NCI-H510A (cell line): ENCODE results near the gene DAP.
"Not testable (repeated sequence)": the region's sequence is repeated elsewhere in the genome, so short reads cannot be mapped to it uniquely, and the experiment has no call there.

Experiments used
- DNase-seq: peaks from one replicate; lab custom pipeline; 2025; lab: John Stamatoyannopoulos, UW

The DAP gene

DNA sequence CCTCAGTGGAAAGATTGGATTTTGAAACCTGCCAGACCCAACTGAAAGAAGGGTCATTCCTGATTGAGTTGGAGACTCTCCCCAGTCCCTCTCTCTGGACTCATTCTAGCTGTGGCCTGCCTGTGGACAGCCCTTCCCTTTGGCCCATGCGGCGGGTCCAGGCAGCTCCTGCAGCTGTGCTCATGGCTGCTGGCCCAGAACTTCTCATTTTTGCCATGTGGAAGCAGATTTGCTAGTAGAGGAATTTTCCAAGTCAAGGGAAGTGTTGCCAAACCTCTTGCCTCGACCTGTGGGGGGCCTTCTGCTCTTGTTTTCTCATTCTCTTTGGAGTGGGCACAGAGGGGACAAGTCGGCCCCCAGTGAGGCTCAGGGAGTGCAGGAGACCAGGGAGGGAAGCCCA is 108.0 kb downstream of the DAP start:
- DNase-seq: no peak

DNA sequence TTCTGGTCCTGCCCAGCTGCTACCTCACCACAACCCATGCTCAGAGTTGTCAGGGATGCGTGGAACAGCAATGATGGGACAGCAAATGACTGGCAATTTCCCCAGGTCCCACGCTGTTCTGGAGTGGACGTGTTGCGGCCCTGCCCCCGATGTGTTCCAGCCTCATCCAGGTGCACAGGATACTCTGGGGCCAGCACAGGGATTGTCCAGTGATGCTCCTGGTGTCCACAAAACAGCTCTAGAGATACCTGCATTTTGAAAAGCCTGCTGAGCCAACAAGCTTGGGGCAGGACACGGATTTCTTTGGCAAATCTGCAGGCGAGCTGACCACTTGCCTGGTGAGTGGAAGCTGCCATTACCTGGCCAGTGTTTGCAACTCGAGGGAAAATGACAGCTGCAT is 108.4 kb downstream of the DAP start:
- no peak for DNase-seq

DNA sequence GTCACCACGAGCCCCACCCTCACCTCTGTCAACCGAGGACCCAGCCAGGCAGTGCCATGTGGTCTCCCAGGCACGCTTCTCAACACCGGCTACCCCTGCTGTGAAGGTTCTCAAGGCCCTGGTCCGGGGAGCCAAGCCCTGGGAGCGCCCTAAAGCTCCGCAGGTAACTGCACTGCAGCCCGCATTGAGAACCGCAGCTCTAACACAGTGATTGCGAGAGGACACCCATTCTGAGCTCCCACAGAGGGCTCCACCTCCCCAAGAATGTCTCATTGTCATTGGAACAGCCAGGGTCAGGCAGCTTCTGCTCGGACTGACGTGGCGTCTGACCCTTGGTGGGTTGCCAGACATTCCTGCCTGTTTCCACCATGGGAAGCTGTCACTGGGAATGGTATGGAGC is 108.9 kb downstream of the DAP start:
- DNase-seq: no peak

DNA sequence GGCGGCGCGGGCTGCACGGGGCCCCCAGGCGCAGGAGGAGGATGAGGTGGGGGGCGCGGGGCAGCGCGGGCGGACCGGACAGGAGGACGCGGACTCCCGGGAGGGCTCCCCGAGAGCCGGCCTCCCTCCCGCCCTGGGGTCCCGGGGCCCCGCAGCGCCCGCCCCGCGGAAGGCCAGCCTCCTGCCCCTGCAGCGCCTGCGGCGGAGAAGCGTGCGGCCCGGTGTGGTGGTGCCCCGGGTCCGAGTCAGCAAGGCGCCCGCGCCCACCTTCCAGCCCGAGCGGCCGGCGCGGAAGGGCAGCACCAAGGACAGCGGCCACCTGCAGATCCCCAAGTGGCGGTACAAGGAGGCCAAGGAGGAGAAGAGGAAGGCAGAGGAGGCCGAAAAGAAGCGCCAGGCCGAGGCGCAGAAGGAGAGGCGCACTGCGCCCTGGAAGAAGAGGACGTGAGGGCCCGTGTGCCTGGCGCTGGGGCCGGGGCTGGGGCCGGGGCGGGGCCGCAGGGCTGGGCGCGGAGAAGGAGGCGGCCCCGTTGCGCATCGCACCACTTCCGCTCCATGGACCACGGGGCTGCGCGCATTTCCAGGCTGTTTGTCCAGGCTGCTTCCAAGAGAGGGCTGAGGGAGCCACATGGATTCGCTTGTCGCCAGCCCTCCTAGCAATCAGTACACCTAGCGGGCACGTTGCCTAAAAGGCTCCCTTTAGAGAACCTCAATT is 111.2 kb downstream of the DAP start:
- no peak for DNase-seq

DNA sequence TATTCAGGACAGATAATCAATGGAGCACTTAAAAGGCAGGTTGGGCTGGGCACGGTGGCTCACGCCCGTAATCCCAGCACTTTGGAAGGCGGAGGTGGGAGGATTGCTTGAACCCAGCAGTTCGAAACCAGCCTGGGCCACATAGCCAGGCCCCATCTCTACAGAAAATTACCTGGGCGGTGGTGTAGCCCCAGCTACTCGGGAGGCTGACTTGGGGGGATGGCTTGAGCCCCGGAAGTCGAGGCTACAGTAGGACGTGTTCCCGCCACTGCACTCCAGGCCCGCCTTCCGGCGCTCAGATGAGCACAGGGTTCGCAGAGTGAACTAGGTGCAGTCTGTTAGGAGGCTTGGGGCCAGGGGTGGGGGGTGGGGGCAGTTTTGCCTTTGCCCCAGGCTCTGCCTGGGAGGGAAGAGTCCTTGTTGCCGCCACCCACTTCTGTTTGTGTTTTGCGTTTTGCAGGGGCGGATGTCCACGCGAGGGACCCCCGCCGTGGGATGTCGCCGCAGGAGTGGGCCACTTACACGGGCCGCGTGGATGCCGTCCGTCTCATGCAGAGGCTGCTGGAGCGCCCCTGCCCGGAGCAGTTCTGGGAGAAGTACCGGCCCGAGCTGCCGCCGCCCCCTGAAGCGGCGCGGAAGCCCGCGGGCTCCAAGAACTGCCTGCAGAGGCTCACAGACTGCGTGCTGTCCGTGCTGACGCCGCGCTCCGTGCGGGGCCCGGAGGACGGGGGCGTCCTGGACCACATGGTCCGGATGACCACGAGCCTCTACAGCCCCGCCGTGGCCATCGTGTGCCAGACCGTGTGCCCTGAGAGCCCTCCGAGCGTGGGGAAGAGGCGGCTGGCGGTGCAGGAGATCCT is 112.0 kb downstream of the DAP start:
- no peak for DNase-seq

DNA sequence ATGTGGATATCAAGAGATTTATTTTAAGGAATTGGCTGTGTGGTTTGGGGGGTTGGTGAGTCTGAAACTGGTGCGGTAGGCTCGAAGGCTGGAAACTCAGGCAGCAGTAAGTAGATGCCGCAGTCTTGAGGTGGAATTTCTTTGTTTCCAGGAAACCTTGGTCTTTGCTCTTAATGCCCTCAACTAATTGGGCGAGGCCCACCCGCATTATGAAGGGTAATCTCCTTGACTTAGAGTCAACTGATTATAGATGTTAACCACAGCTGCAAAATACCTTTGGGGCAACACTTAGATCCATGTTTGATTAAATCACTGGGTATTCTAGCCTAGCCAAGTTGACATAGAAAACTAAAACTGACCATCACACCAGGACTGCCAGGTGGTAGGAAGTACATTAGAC is 113.4 kb downstream of the DAP start:
- DNase-seq: no peak

DNA sequence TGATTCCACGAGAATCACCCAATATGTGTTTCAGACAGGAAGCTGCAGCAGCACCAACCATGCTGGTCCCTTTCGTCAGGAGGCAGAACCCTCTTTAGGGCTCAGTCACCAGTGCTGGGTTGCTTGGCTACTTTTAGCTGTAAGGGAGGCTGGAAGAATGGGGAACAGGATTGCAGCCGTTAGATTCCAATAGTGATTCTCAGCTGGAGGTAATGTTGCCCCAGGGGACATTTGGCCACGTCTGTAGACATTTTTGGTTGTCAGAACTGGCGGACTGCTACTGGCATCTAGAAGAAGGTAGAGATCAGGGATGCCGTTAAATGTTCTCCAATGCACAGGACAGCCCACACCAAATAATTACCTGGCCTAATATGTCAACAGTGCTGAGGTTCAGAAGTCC is 115.4 kb downstream of the DAP start:
- DNase-seq: no peak

DNA sequence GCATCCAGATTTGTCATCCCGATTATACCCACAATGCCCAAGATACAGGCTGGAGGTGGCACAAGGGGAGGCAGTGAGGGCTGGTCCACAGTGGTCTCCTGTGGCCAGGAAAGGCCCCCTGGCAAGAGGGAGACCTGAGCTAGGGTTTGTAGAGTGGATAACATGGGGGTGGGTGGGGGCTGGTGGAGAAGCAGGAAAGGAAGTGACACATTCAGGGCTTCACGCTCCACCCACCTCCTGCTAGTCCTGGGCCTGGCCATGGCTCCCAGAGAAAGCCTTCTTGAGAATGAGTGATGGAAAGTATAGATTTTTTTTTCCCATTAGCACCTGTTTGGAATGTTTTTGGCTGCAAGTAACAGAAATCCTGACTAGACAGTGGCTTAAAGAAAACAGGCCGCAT is 115.9 kb downstream of the DAP start:
- no peak for DNase-seq

DNA sequence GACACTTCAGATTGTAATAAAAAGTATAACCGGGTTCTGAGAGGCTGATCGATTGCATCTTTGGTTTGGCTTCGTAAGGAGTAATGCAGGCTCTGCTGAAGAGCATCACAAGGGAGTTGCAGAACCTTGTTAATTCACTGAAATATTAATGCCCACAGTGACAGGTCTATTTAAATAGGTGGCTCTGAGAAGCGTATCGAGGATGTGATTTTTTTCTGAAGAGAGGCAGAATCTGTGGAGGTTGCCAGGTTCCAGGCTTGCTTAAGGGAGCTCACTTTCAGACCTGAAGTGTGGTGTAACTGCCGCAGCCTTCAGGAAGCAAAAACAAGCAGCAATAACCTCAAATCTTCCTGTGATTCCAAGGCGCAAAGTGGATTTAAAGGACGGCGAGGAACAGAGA is 116.8 kb downstream of the DAP start:
- DNase-seq: no peak

DNA sequence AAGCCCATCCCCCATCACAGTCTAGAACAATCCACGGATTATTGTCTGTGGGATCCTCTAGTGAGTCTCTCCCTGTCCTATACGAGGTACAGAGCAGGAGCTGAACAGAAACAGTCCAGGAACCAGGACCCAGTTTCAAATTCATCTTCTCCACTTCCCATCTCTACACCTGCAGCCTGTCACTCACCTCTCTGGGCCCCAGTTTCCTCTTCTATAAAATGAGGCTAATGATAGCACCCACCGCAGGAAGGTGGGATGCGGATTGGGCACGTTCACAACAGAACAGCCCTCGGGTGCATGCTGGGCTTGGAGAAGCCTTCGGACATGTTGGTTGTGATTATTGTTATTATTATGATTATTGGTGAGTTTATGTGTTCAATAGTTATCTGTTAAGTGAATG is 118.7 kb downstream of the DAP start:
- DNase-seq: no peak

DNA sequence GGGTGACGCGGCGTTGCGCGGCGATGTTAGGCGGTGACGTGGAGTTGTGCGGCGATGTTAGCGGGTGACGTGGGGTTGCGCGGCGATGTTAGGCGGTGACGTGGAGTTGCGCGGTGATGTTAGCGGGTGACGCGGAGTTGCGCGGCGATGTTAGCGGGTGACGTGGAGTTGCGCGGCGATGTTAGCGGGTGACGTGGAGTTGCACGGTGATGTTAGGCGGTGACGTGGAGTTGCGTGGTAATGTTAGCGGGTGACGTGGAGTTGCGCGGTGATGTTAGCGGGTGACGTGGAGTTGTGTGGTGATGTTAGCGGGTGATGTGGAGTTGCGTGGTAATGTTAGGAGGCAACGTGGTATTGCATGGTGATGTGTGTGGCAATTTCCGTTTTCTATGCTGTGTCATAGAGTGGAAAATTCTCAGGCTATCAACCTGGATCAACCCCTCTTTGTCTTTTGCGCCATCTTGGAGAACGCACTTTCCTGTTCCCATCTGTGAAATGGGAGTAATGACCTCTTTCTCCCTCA is 121.1 kb downstream of the DAP start:
- no peak for DNase-seq

DNA sequence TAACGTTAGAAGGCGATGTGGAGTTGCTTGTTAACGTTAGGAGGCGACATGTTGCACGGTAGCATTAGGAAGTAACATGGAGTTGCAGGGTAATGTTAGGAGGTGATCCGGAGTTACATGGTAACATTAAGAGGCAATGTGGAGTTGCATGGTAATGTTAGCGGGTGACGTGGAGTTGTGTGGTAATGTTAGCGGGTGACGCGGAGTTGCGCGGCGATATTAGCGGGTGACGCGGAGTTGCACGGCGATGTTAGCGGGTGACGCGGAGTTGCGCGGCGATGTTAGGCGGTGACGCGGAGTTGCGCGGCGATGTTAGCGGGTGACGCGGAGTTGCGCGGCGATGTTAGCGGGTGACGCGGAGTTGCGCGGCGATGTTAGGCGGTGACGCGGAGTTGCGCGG is 122.3 kb downstream of the DAP start:
- not testable (repeated sequence) for DNase-seq

DNA sequence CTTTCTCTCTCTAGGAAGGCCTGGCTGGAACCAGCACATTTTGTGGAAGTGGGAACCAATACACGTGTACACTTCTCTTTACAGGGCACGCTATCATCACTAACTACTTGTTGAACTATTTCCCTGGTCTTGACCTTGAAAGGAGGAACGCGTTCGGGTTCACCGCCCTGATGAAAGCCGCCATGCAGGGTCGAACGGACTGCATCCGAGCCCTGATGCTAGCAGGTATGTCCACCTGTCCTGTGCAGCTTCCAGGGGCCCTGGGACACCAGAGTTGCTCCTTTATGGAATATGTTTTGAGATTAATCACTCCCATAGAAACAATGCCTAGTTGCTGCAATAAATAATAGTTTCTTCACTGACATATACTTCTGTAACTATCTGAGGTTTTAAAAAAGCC is 123.1 kb downstream of the DAP start:
- no peak for DNase-seq

DNA sequence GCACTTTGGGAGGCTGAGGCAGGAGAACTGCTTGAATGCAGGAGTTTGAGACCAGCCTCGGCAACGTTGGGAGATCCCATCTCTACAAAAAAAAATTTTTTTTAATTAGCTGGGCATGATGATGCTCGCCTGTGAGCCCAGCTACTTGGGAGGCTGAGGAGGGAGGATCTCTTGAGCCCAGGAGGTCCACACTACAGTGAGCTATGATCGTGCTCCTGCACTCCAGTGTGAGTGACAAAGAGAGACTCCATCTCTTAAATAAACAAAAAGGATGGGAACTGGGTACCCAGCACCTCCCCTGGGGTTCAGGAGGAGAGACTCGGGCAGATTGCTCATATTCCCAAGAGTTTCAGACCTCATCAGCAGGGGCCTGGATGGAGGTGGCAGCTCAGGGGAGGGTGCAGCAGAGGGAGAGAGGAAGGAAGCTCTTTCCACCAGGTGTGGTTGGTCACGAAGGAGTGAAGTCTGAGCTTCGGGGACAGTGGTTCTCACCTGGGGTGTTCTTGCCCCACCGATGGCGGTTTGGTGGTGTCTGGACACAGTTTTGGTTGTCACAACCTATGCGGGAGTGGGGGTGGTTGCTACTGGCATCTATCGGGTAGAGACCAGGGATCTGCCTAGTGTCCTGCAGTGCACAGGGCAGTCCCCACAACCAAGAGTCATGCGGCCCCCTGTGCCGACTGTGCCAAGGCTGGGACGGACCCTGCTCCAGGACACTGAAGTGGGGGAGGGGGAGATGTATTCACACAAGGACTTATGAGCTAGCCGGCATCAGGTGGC is 124.5 kb downstream of the DAP start:
- DNase-seq: no peak

DNA sequence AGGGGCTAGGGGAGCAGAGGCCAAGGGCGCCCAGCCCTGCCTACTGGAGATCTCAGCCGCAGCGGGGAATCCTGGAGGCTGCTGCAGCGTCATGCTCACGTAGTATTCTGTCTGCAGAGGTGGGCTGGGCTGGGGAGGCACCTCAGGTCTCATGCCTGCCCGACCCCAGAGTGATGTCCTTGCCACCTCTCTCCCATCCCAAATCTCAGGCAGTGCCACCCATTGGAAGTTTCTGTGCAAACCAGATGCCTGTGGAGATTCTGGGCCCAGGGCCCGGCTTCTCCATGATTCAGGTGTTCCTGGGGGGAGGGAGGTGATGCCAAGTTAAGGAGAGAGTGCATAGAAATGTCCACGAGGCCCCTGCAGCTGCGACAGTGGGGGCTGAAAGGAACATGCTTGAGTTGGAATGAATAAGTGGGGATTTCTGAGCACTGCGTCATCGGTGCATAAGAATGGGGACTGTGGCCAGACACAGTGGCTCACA is 125.1 kb downstream of the DAP start:
- DNase-seq: no peak

DNA sequence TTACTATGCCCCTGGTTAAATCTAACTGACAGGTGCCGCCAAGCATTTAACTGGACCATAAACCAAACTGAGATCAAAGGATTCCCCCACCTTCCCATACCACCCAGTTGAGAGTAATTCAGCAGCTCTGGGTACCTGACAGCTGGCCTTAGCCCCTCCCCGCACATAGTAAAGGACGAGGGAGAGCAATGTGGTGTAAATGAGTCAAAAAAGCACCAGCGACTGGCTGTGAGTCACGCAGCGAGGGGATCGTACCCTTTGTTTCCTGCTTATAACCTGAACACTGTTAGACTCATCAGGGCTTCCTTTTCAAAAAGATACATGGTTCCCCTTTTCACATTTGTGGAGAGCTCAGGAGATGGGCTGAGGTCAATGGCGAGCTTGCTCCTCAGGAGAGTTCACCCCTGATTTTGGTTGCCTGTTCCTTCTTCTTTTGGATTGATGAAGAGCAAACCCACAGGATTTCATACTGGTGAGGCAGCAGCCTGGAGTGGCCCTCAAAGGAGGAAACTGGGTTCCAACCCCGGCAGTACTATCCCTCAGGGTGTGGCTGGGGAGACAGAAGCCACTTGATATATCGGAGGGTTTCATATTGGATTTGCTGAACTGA is 125.7 kb downstream of the DAP start:
- DNase-seq: no peak

DNA sequence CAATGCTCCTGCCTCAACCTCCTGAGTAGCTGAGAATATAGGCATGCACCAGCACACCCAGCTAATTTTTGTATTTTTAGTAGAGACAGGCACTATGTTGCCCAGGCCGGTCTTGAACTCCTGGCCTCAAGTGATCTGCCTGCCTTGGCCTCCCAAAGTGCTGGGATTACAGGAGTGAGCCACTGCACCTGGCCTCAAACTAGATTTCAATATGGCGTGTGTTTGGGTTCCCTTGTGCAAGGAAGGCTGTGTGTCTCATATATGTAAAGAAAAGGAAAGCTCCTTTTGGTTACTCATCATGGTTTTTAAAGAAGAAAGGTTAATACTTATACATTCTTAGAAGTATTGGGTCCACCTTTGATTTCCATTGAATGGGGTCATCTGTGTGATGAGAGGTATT is 126.5 kb downstream of the DAP start:
- DNase-seq: no peak

DNA sequence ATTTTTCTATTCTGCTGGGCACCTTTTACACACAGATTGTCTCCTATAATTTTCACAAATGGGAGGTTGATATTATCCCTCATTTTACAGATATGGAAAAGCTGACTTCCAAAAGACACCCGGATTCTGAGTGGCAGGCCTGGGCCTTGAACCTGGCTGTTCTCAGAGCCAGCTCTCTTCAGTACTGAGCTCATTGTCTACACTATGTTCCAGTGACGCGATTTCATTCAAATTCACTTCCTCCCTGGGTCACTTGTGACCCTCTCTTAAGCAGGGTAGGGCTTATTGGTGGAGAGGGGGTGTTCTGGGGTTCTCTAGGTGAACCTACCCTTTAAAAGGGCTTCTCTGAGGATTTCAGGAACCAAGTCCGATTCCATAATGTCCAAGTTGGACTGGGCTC is 127.0 kb downstream of the DAP start:
- no peak for DNase-seq

DNA sequence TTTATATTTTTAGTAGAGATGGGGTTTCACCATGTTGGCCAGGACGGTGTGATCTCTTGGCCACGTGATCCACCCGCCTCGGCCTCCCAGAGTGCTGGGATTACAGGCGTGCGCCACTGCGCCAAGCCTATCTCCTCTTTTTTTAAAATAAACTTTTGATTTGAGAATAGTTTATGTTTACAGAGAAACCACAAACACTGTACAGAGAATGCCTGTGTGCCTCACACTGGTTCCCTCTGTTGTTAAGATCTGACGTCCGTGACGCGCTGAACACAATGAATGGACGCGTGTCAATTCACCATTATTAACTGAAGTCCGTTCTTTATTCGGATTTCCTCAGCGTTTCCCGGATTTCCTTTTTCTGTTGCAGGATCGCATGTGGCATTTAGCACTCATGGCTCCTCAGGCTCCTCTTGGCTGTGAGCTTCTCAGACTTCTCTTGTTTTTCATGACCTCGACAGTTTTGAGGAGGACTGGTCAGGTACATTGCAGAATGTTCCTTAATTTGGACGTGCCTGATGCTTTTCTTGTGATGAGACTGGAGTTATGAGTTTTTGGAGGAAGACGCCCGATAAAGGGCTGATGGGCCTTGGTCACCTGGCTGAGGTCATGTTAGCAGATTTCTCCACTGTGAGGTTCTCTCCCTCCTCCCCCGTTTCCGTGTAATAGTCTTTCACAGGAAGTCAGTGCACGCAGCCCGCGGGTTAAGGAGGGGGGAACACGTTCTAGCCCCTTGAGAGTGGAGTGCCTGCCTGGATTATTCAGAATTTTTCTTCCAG is 127.6 kb downstream of the DAP start:
- DNase-seq: no peak

DNA sequence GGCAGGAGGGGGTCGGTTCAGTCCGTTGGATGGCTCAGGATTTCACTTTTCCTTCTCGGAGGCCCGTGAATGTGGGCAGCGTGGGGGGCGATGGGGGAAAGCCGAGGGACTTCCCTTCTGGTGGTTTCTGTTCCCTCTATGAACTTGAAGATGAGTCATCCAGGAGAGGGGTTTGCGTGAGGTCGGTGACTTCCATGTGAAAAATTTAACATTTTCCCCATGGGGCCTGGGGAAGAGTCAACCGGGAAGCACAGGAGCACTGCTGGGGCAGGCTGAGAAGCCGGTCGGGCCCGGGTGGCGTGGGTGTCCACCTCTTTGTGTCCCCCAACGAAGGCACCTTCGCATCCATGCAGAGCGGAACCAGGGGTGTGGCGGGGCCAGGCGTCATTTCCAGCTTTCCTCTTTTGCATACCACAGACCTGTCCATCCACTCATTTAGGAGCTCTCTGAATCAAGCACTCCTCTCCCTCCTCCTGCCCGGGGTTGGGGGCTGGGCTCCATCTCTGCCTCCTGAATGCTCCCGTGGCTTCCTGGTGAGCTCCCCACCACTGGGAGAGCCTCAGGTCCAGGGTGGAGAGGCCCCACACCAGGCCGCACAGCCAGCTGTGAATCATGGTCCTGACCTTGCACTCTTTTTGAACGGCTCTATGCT is 128.8 kb downstream of the DAP start:
- no peak for DNase-seq
